ENCODE data around the gene TEKT3. TPM values are rescaled to one million over a fixed set of nuclear protein-coding genes. Genes with fewer than 3 reads are reported as not detected.

TEKT3 gene
- total RNA-seq, 1 experiment from 2014 or later = not detected

- POLR2A ChIA-PET (ENCODE audit: low non-redundant PET) = no interaction called here
- H3K27me3 ChIP-seq (replicated peaks; ENCODE audit: insufficient read depth, low read depth, low read length, poor library complexity) = peaks cover 10% of the 10 kb centered on the region
- no peaks in the 10 kb centered on the region for H3K36me3 ChIP-seq (ENCODE audit: insufficient read depth, low read length, poor library complexity, severe bottlenecking)
- TF ChIP-seq CTCF (conservative IDR thresholded peaks at IDR 0.05; ENCODE audit: low read depth, low read length) (no peak), EZH2 (IDR thresholded peaks at IDR 0.05; ENCODE audit: borderline replicate concordance, low read depth, low read length, poor library complexity, severe bottlenecking) (no peak)
- intact Hi-C loops (cut with micrococcal nuclease; ENCODE audit: unreplicated experiment) = no loop called here
- no TSS peak for BruUV-seq (replicated peaks)
- no peaks in the 10 kb centered on the region for H3K9me3 ChIP-seq (ENCODE audit: low read depth, low read length, poor library complexity, severe bottlenecking)
- DNase-seq (ENCODE audit: low spot score) = no peak
- no peak overlapping the region for H3K27ac ChIP-seq (ENCODE audit: low read depth, low read length, poor library complexity, severe bottlenecking)
- no peak overlapping the region for H3K4me3 ChIP-seq (ENCODE audit: low read depth, low read length, poor library complexity, severe bottlenecking)
- CTCF ChIA-PET = no interaction called here
- H3K4me1 ChIP-seq (ENCODE audit: insufficient read depth, low read length, poor library complexity, severe bottlenecking) = no peaks in the 10 kb centered on the region
Measured at GRCh38 chr17:15385305-15385704, 43.9 kb upstream of the TEKT3 start.

- Histone ChIP-seq H3K4me1 (ENCODE audit: insufficient read depth, low read length, poor library complexity, severe bottlenecking) (no peaks in the 10 kb centered on the region), H3K27ac (ENCODE audit: low read depth, low read length, poor library complexity, severe bottlenecking) (no peak overlapping the region), H3K27me3 (replicated peaks; ENCODE audit: insufficient read depth, low read depth, low read length, poor library complexity) (peaks cover 10% of the 10 kb centered on the region), H3K36me3 (ENCODE audit: insufficient read depth, low read length, poor library complexity, severe bottlenecking) (no peaks in the 10 kb centered on the region), H3K4me3 (ENCODE audit: low read depth, low read length, poor library complexity, severe bottlenecking) (no peak overlapping the region), H3K9me3 (ENCODE audit: low read depth, low read length, poor library complexity, severe bottlenecking) (no peaks in the 10 kb centered on the region)
- intact Hi-C loops (cut with micrococcal nuclease; ENCODE audit: unreplicated experiment) = no loop called here
- ChIA-PET CTCF (no interaction called here), POLR2A (ENCODE audit: low non-redundant PET) (no interaction called here)
- TF ChIP-seq CTCF (conservative IDR thresholded peaks at IDR 0.05; ENCODE audit: low read depth, low read length) (no peak), EZH2 (IDR thresholded peaks at IDR 0.05; ENCODE audit: borderline replicate concordance, low read depth, low read length, poor library complexity, severe bottlenecking) (no peak)
- BruUV-seq (replicated peaks) = no TSS peak
- DNase-seq (ENCODE audit: low spot score) = no peak
Measured at GRCh38 chr17:15384142-15384787, 42.9 kb upstream of the TEKT3 start.

GRCh38 chr17:15382914-15383313 lies 41.5 kb upstream of the TEKT3 start:
- Histone ChIP-seq H3K27me3 (replicated peaks; ENCODE audit: insufficient read depth, low read depth, low read length, poor library complexity) (peaks cover 10% of the 10 kb centered on the region), H3K27ac (ENCODE audit: low read depth, low read length, poor library complexity, severe bottlenecking) (no peak overlapping the region), H3K4me1 (ENCODE audit: insufficient read depth, low read length, poor library complexity, severe bottlenecking) (no peaks in the 10 kb centered on the region), H3K4me3 (ENCODE audit: low read depth, low read length, poor library complexity, severe bottlenecking) (no peak overlapping the region), H3K9me3 (ENCODE audit: low read depth, low read length, poor library complexity, severe bottlenecking) (no peaks in the 10 kb centered on the region), H3K36me3 (ENCODE audit: insufficient read depth, low read length, poor library complexity, severe bottlenecking) (no peaks in the 10 kb centered on the region)
- TF ChIP-seq CTCF (conservative IDR thresholded peaks at IDR 0.05; ENCODE audit: low read depth, low read length) (no peak), EZH2 (IDR thresholded peaks at IDR 0.05; ENCODE audit: borderline replicate concordance, low read depth, low read length, poor library complexity, severe bottlenecking) (no peak)
- CTCF ChIA-PET = no interaction called here
- BruUV-seq (replicated peaks) = no TSS peak
- intact Hi-C loops (cut with micrococcal nuclease; ENCODE audit: unreplicated experiment) = no loop called here
- no peak for DNase-seq (ENCODE audit: low spot score)
- POLR2A ChIA-PET (ENCODE audit: low non-redundant PET) = no interaction called here

Measured in A673 (cell line).